ENCODE data around the gene PDS5B. TPM values are rescaled to one million over a fixed set of nuclear protein-coding genes. Genes with fewer than 3 reads are reported as not detected.

The PDS5B gene
- total and polyA plus RNA-seq, 10 of the 15 experiments (the other 5 are each of a cell fraction or from before 2014, with no cell fraction given) = 15.4 to 55.3 (median 30.7) TPM

DNA sequence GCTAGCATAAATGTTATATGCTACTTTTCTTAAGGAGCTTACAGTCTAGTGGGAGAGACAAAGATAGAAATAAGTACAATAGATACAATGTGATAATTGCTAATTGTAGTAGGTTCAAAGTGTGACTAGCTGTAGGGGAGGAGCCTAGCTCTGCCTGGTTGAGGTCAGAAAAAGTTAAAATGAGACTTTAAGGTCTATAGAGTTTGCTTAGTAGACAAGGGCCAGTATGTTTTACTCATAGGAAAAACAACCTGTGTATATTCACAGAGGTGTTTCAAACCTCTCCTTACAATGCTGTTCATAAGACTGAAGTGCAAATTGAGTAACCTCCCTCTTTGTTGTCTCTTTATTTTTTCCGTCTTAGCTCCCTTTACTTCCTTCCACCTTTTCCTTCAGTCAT is 56.1 kb downstream of the PDS5B start (continued):
- TF ChIP-seq ZBTB11 (CRISPR knock-in tag; IDR thresholded peaks at IDR 0.05) (no peak), RCOR1 (conservative IDR thresholded peaks at IDR 0.05; ENCODE audit: low read depth, low read length) (no peak)
- TF ChIP-seq, protein P1, sequence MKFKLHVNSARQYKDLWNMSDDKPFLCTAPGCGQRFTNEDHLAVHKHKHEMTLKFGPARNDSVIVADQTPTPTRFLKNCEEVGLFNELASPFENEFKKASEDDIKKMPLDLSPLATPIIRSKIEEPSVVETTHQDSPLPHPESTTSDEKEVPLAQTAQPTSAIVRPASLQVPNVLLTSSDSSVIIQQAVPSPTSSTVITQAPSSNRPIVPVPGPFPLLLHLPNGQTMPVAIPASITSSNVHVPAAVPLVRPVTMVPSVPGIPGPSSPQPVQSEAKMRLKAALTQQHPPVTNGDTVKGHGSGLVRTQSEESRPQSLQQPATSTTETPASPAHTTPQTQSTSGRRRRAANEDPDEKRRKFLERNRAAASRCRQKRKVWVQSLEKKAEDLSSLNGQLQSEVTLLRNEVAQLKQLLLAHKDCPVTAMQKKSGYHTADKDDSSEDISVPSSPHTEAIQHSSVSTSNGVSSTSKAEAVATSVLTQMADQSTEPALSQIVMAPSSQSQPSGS (IDR thresholded peaks at IDR 0.05; ENCODE audit: low read length) = no peak

DNA sequence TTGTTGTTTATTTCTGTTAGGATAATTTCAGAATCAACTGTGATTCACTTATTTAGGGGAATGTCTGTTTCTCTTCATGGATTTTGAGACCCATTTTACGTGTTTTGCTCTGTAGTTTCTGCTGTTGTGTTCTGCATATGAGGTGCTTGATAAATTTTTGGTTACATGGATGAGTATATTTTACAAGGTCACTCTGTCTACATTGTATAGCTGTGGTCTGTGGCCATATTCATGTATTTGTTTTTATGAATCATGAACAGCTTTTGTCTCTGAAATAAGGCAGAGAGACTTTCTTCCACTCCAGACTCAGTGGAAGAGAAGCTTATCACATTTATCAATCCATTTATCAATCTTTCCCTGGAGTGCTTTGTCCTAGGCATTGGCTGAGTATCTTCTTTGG is 56.6 kb downstream of the PDS5B start:
- no peak for DNase-seq (ENCODE audit: low read depth, low spot score)
- peaks cover 26% of the 10 kb centered on the region for H3K4me1 ChIP-seq (ENCODE audit: control insufficient read depth, insufficient read depth, low read length)
- no peak overlapping the region for H2AFZ ChIP-seq (ENCODE audit: control insufficient read depth, low read depth, low read length)
- SMC1A ChIA-PET (ENCODE audit: uncharacterized antibody, unreplicated experiment) = interaction anchor here (0.9 to 4.9 kb wide), 12 partner anchors 8 to 695 kb away, joined by 3 to 79 read pairs (median 6); partner anchors contain the start of gene PDS5B
- BruUV-seq (replicated peaks) = no TSS peak
- no peak overlapping the region for H3K4me2 ChIP-seq (ENCODE audit: control insufficient read depth, insufficient read depth)
- no peaks in the 10 kb centered on the region for H3K27me3 ChIP-seq (replicated peaks in 1 of 2; ENCODE audit: control insufficient read depth in 2 of 2, insufficient read depth in 2 of 2, low read length in 1 of 2)
- intact Hi-C loops (cut with micrococcal nuclease; ENCODE audit: unreplicated experiment) = loop anchor here (10.0 kb wide), 1 partner anchor 272 kb away; no protein-coding TSS in a partner anchor
- peaks cover 92% of the 10 kb centered on the region for H3K79me2 ChIP-seq (ENCODE audit: control insufficient read depth, insufficient read depth, low read length)
- RAD21 ChIA-PET (ENCODE audit: unreplicated experiment) = interaction anchor here (1.1 to 3.0 kb wide), 7 partner anchors 9 to 268 kb away, joined by 3 to 31 read pairs (median 9); partner anchors contain the start of gene PDS5B
- no peak for ATAC-seq
- FAIRE-seq = no peak
- in situ Hi-C loops (cut with MboI) = no loop called here
- POLR2A ChIA-PET = interaction anchor here (1.3 to 1.4 kb wide), 2 partner anchors 55 to 57 kb away, joined by 5 to 11 read pairs; partner anchors contain the start of gene PDS5B
- H3K9ac ChIP-seq (ENCODE audit: control insufficient read depth, insufficient read depth, low read length) = no peak overlapping the region
- H3K9me3 ChIP-seq (replicated peaks; ENCODE audit: control insufficient read depth, insufficient read depth, low read length) = no peaks in the 10 kb centered on the region
- TF ChIP-seq RCOR1 (conservative IDR thresholded peaks at IDR 0.05; ENCODE audit: low read depth, low read length) (no peak), NR2C1 (IDR thresholded peaks at IDR 0.05) (no peak), HDAC2 (IDR thresholded peaks at IDR 0.05) (no peak), BHLHE40 (IDR thresholded peaks at IDR 0.05; ENCODE audit: borderline replicate concordance in 1 of 2, low read depth in 2 of 2, low read length in 1 of 2) (no peak), NR2C2 (IDR thresholded peaks at IDR 0.05; ENCODE audit: borderline replicate concordance, control insufficient read depth, insufficient read length, low read depth) (no peak), PML (IDR thresholded peaks at IDR 0.05; ENCODE audit: low read length) (no peak), YBX1 (IDR thresholded peaks at IDR 0.05) (no peak), CBX5 (IDR thresholded peaks at IDR 0.05; ENCODE audit: low read depth) (no peak), POLR2AphosphoS2 (IDR thresholded peaks at IDR 0.05; ENCODE audit: low read depth, low read length) (no peak), KLF5 (IDR thresholded peaks at IDR 0.05; ENCODE audit: partially characterized antibody) (no peak), FOXK2 (IDR thresholded peaks at IDR 0.05) (no peak), TCF7 (IDR thresholded peaks at IDR 0.05; ENCODE audit: borderline replicate concordance) (no peak), RFX5 (IDR thresholded peaks at IDR 0.05; ENCODE audit: low read depth, low read length) (no peak), CREB1 (IDR thresholded peaks at IDR 0.05; ENCODE audit: low read depth) (no peak), CBX3 (IDR thresholded peaks at IDR 0.05; ENCODE audit: borderline replicate concordance, low read depth) (no peak)
- H3K27ac ChIP-seq (ENCODE audit: control insufficient read depth, insufficient read depth) = no peak overlapping the region
- H4K20me1 ChIP-seq (ENCODE audit: control insufficient read depth, insufficient read depth) = no peaks in the 10 kb centered on the region; the same call in 1 of the 2 replicates
- CTCF ChIA-PET = interaction anchor here (0.8 to 4.7 kb wide), 14 partner anchors 8 to 900 kb away, joined by 3 to 76 read pairs (median 6); partner anchors contain the start of gene PDS5B
- no peaks in the 10 kb centered on the region for H3K36me3 ChIP-seq (ENCODE audit: control insufficient read depth in 2 of 2, insufficient read depth in 2 of 2, low read length in 1 of 2)
- H3K4me3 ChIP-seq = no peak overlapping the region
- 96% methylated on average over 1 of the region's 1 CpG for WGBS (ENCODE audit: insufficient coverage, insufficient replicate concordance, low lambda C conversion rate, missing lambda C conversion rate)

Measured in GM12878 (cell line).